Choroid plexus epithelial cell (primary cell): Measurements from ENCODE around the gene TTC13.
A peak's percentile ranks its signal among the peaks of the same experiment; 100 is the strongest.

Experiments used
- DNase-seq: peaks from one replicate; pipeline ENCODE4 v3.0.0-alpha.2; 2010; ENCODE audit warnings: low read depth
- H3K4me3 ChIP-seq: 2 replicates; pipeline ENCODE4 v1.5.1; 2011; ENCODE audit warnings: low read depth, mild to moderate bottlenecking, control low read depth, low read length, moderate library complexity
- CTCF ChIP-seq: conservative IDR thresholded peaks from 2 replicates; pipeline ENCODE4 v1.5.1; 2011; ENCODE audit warnings: low read depth, mild to moderate bottlenecking, control low read depth, inconsistent platforms, low read length, moderate library complexity

Gene TTC13

GRCh38 chr1:230864441-230864840, 114.2 kb downstream of the TTC13 start:
- TF ChIP-seq CTCF = no peak
- no peak overlapping the region for H3K4me3 ChIP-seq
- DNase-seq = no peak

- no peak overlapping the region for H3K4me3 ChIP-seq
- DNase-seq = no peak
- TF ChIP-seq CTCF = no peak
Observed at GRCh38 chr1:230863449-230863848, 115.2 kb downstream of the TTC13 start.

GRCh38 chr1:230861970-230862595, 116.6 kb downstream of the TTC13 start:
- H3K4me3 ChIP-seq = no peak overlapping the region
- peak; percentile 67 for DNase-seq

GRCh38 chr1:230861489-230861888, 117.2 kb downstream of the TTC13 start:
- DNase-seq = no peak
- no peak overlapping the region for H3K4me3 ChIP-seq
- TF ChIP-seq CTCF = peak; percentile 29

More at GRCh38 chr1:230861970-230862595, 116.6 kb downstream of the TTC13 start:
- no peak for TF ChIP-seq CTCF

GRCh38 chr1:230860617-230861384, 117.9 kb downstream of the TTC13 start:
- H3K4me3 ChIP-seq = no peak overlapping the region
- no peak for TF ChIP-seq CTCF
- no peak for DNase-seq

GRCh38 chr1:230858918-230859729, 119.5 kb downstream of the TTC13 start:
- DNase-seq = peak; percentile 83
- H3K4me3 ChIP-seq = no peak overlapping the region
- no peak for TF ChIP-seq CTCF
